Uterus (tissue), 2 donors: ENCODE measurements around the gene PIN4.

Experiments
- CTCF ChIP-seq, 4 experiments: fragments of 200-600 bp in 2 of 4; fragments of 450-650 bp in 2 of 4; sonication (generic) in 2 of 4; IDR thresholded peaks; one replicate each; pipeline ENCODE4 v1.5.1; 2016 to 2019; ENCODE audit warnings: antibody characterized with exemption in 4 of 4, mild to moderate bottlenecking in 2 of 4, moderate library complexity in 1 of 4
- POLR2A ChIP-seq, 2 donors: fragments of 450-650 bp; IDR thresholded peaks; one replicate each; pipeline ENCODE4 v1.6.1; 2016; ENCODE audit warnings: antibody characterized with exemption in 2 of 2, mild to moderate bottlenecking in 1 of 2, moderate library complexity in 1 of 2

GRCh38 chrX:72176981-72177380 is 4.6 kb upstream of the PIN4 start:
- TF ChIP-seq CTCF (IDR thresholded peaks at IDR 0.05) (no peak), POLR2A (IDR thresholded peaks at IDR 0.05) (no peak)
